Stimulated activated CD4-positive, alpha-beta T cell treated with anti-CD3 and anti-CD28 coated beads, Interleukin-12 subunit alpha, Interleukin-12 subunit beta, amount 100 ng/mL, for 48 hours (primary cell): ENCODE measurements around the gene PAWR.
"Not testable (repeated sequence)": the region's sequence is repeated elsewhere in the genome, so short reads cannot be mapped to it uniquely, and the experiment has no call there.

Experiments
- DNase-seq, 3 donors: peaks; one replicate each; pipeline ENCODE4 v3.0.0-alpha.2; 2020; ENCODE audit warnings: low read depth in 2 of 3, low spot score in 1 of 3

The PAWR gene

GRCh38 chr12:79553863-79554574 is 136.7 kb downstream of the PAWR start:
- DNase-seq = no peak

- no peak for DNase-seq
Measured at GRCh38 chr12:79552192-79552591, 138.6 kb downstream of the PAWR start.

- no peak for DNase-seq
Measured at GRCh38 chr12:79549531-79550271, 141.1 kb downstream of the PAWR start.

GRCh38 chr12:79548610-79548924 is 142.2 kb downstream of the PAWR start:
- no peak for DNase-seq

- peak in 2 of 3 donors; percentile 2 to 3 for DNase-seq
Measured at GRCh38 chr12:79547735-79548609, 142.8 kb downstream of the PAWR start.

- DNase-seq = no peak
Measured at GRCh38 chr12:79547044-79547734, 143.6 kb downstream of the PAWR start.

GRCh38 chr12:79546466-79547043 is 144.2 kb downstream of the PAWR start:
- DNase-seq = no peak

- DNase-seq = not testable (repeated sequence)
Measured at GRCh38 chr12:79544439-79544838, 146.3 kb downstream of the PAWR start.

GRCh38 chr12:79537675-79538074 is 153.1 kb downstream of the PAWR start:
- no peak for DNase-seq

- no peak for DNase-seq
Measured at GRCh38 chr12:79535751-79536150, 155.0 kb downstream of the PAWR start.
